ENCODE data around the gene S1PR3.

GRCh38 chr9:89051421-89052025 lies 60.3 kb downstream of the S1PR3 start:
- TF ChIP-seq CTCF (conservative IDR thresholded peaks at IDR 0.05; ENCODE audit: low read depth, low read length) (no peak), EZH2 (IDR thresholded peaks at IDR 0.05; ENCODE audit: low read length, unreplicated experiment) (no peak)
